ENCODE measurements around the gene IL27RA.
A peak's percentile ranks its signal among the peaks of the same experiment; 100 is the strongest.

Gene IL27RA

GRCh38 chr19:14005349-14006084 is 26.0 kb upstream of the IL27RA start:
- TF ChIP-seq GATA3 (IDR thresholded peaks at IDR 0.05; ENCODE audit: low read depth, low read length) (no peak), GATA2 (IDR thresholded peaks at IDR 0.05; ENCODE audit: low read depth, low read length) (no peak)

GRCh38 chr19:14006085-14006765 is 25.3 kb upstream of the IL27RA start, which contains the start of gene RFX1:
Gene RFX1 (minus strand): TSS chr19:14006320. CDS start chr19:13993843, 12,477 bp downstream.
- TF ChIP-seq GATA3 (IDR thresholded peaks at IDR 0.05; ENCODE audit: low read depth, low read length), result no peak
- TF ChIP-seq GATA2 (IDR thresholded peaks at IDR 0.05; ENCODE audit: low read depth, low read length), result no peak

GRCh38 chr19:14006766-14007562 is 24.6 kb upstream of the IL27RA start:
- TF ChIP-seq GATA2 (IDR thresholded peaks at IDR 0.05; ENCODE audit: low read depth, low read length) (no peak), GATA3 (IDR thresholded peaks at IDR 0.05; ENCODE audit: low read depth, low read length) (no peak)

GRCh38 chr19:14012378-14012915 is 19.1 kb upstream of the IL27RA start:
- no peak for TF ChIP-seq GATA2 (IDR thresholded peaks at IDR 0.05; ENCODE audit: low read depth, low read length)

GRCh38 chr19:14015524-14016035 is 16.0 kb upstream of the IL27RA start:
- TF ChIP-seq GATA2 (IDR thresholded peaks at IDR 0.05; ENCODE audit: low read depth, low read length), result no peak
- TF ChIP-seq GATA3 (IDR thresholded peaks at IDR 0.05; ENCODE audit: low read depth, low read length), result no peak

GRCh38 chr19:14019100-14019499 is 12.5 kb upstream of the IL27RA start:
- no peak for TF ChIP-seq GATA2 (IDR thresholded peaks at IDR 0.05; ENCODE audit: low read depth, low read length)
- TF ChIP-seq GATA3 (IDR thresholded peaks at IDR 0.05; ENCODE audit: low read depth, low read length), result no peak

GRCh38 chr19:14021474-14021873 is 10.1 kb upstream of the IL27RA start:
- TF ChIP-seq GATA2 (IDR thresholded peaks at IDR 0.05; ENCODE audit: low read depth, low read length) (no peak), GATA3 (IDR thresholded peaks at IDR 0.05; ENCODE audit: low read depth, low read length) (no peak)

GRCh38 chr19:14022469-14022868 is 9.1 kb upstream of the IL27RA start:
- TF ChIP-seq GATA3 (IDR thresholded peaks at IDR 0.05; ENCODE audit: low read depth, low read length) (no peak), GATA2 (IDR thresholded peaks at IDR 0.05; ENCODE audit: low read depth, low read length) (no peak)

- TF ChIP-seq GATA3 (IDR thresholded peaks at IDR 0.05; ENCODE audit: low read depth, low read length) (no peak), GATA2 (IDR thresholded peaks at IDR 0.05; ENCODE audit: low read depth, low read length) (no peak)
Observed at GRCh38 chr19:14023404-14024235, 7.9 kb upstream of the IL27RA start.

GRCh38 chr19:14027856-14028450 is 3.6 kb upstream of the IL27RA start, which contains the start of gene RLN3:
Gene RLN3 (plus strand): TSS chr19:14028148. CDS start chr19:14028205, 57 bp downstream.
- TF ChIP-seq GATA2 (IDR thresholded peaks at IDR 0.05; ENCODE audit: low read depth, low read length) (no peak), GATA3 (IDR thresholded peaks at IDR 0.05; ENCODE audit: low read depth, low read length) (no peak)

- TF ChIP-seq GATA3 (IDR thresholded peaks at IDR 0.05; ENCODE audit: low read depth, low read length), result no peak
- 0 out of 2 replicates have a peak, but pooled peaks have one; percentile 18 for TF ChIP-seq GATA2 (IDR thresholded peaks at IDR 0.05; ENCODE audit: low read depth, low read length)
Observed at GRCh38 chr19:14028901-14029300, 2.7 kb upstream of the IL27RA start.

GRCh38 chr19:14030997-14031718 is 404 bp upstream of the IL27RA start:
- TF ChIP-seq GATA2 (IDR thresholded peaks at IDR 0.05; ENCODE audit: low read depth, low read length) (no peak), GATA3 (IDR thresholded peaks at IDR 0.05; ENCODE audit: low read depth, low read length) (no peak)
